Astrocyte (in vitro differentiated cells and primary cell): ENCODE measurements around the gene PFKL. TPM values are rescaled to one million over a fixed set of nuclear protein-coding genes. Genes with fewer than 3 reads are reported as not detected.
A peak's percentile ranks its signal among the peaks of the same experiment; 100 is the strongest.

ENCODE experiments used
- DNase-seq: peaks from one replicate; pipeline ENCODE4 v3.0.0-alpha.2; 2010; ENCODE audit warnings: low read depth
- FAIRE-seq: peaks from 2 replicates; lab custom pipeline; 2011; peaks lifted over from hg19 to GRCh38; lab: Jason Lieb, UNC
- H2AFZ ChIP-seq: 2 replicates; pipeline ENCODE4 v1.6.0; 2012; ENCODE audit warnings: low read depth, low read length, inconsistent platforms
- H3K27ac ChIP-seq: 2 replicates; pipeline ENCODE4 v1.5.1; 2011; ENCODE audit warnings: low read depth, low read length, inconsistent platforms
- H3K27me3 ChIP-seq: 2 replicates; pipeline ENCODE4 v1.6.0; 2011; ENCODE audit warnings: low read length, inconsistent platforms; ENCODE audit not compliant: insufficient read depth
- H3K36me3 ChIP-seq: 2 replicates; pipeline ENCODE4 v1.5.1; 2011; ENCODE audit warnings: low read length, inconsistent platforms; ENCODE audit not compliant: insufficient read depth
- H3K4me1 ChIP-seq: 2 replicates; pipeline ENCODE4 v1.5.1; 2011; ENCODE audit warnings: low read length, inconsistent platforms; ENCODE audit not compliant: insufficient read depth
- H3K4me2 ChIP-seq: 2 replicates; pipeline ENCODE4 v1.6.0; 2012; ENCODE audit warnings: low read length, inconsistent platforms
- H3K4me3 ChIP-seq: 2 replicates; pipeline ENCODE4 v1.5.1; 2011; ENCODE audit warnings: low read depth, mild to moderate bottlenecking, low read length, inconsistent platforms; ENCODE audit not compliant: insufficient read depth
- H3K79me2 ChIP-seq: 2 replicates; pipeline ENCODE4 v1.6.0; 2012; ENCODE audit warnings: mild to moderate bottlenecking, low read length, inconsistent platforms; ENCODE audit not compliant: insufficient read depth
- H3K9ac ChIP-seq: 2 replicates; pipeline ENCODE4 v1.6.0; 2012; ENCODE audit warnings: mild to moderate bottlenecking, low read length, inconsistent platforms
- H3K9me3 ChIP-seq: 2 replicates; pipeline ENCODE4 v1.5.1; 2012; ENCODE audit warnings: low read depth, mild to moderate bottlenecking, low read length, inconsistent platforms; ENCODE audit not compliant: insufficient read depth
- H4K20me1 ChIP-seq: 2 replicates; pipeline ENCODE4 v1.6.0; 2012; ENCODE audit warnings: low read length, inconsistent platforms; ENCODE audit not compliant: insufficient read depth
- H3K27ac Mint-ChIP-seq: one replicate; pipeline ENCODE4 v1.8.0; 2021; ENCODE audit warnings: mild to moderate bottlenecking, mixed read lengths; ENCODE audit not compliant: unreplicated experiment
- H3K27me3 Mint-ChIP-seq: one replicate; pipeline ENCODE4 v1.8.0; 2021; ENCODE audit warnings: low read depth, mixed read lengths; ENCODE audit not compliant: unreplicated experiment
- H3K36me3 Mint-ChIP-seq: one replicate; pipeline ENCODE4 v1.8.0; 2021; ENCODE audit warnings: low read depth, mixed read lengths; ENCODE audit not compliant: unreplicated experiment
- H3K4me1 Mint-ChIP-seq: one replicate; pipeline ENCODE4 v1.8.0; 2021; ENCODE audit warnings: low read depth, mixed read lengths; ENCODE audit not compliant: unreplicated experiment
- H3K4me3 Mint-ChIP-seq: one replicate; pipeline ENCODE4 v1.8.0; 2021; ENCODE audit warnings: mild to moderate bottlenecking, moderate library complexity, mixed read lengths; ENCODE audit not compliant: unreplicated experiment
- H3K9me3 Mint-ChIP-seq: one replicate; pipeline ENCODE4 v1.8.0; 2021; ENCODE audit warnings: mild to moderate bottlenecking, mixed read lengths; ENCODE audit not compliant: unreplicated experiment
- EZH2 ChIP-seq: IDR thresholded peaks from 2 replicates; pipeline ENCODE4 v1.6.1; 2012; ENCODE audit warnings: mild to moderate bottlenecking, low read length, inconsistent platforms; ENCODE audit not compliant: insufficient read depth
- total RNA-seq: library from RNA; stranded (reverse); gene quantifications from 2 replicates; pipeline ENCODE4 v1.2.1, GENCODE V29; 2021
- TF ChIP-seq, protein P1 (sequence below): IDR thresholded peaks from 2 replicates; pipeline ENCODE4 v1.5.1; 2011; ENCODE audit warnings: low read depth, mild to moderate bottlenecking, inconsistent platforms, low read length, moderate library complexity; ENCODE audit not compliant: insufficient read depth

Gene PFKL
- total RNA-seq, 1 donor from 2014 or later = 109 TPM

- H3K4me3 Mint-ChIP-seq = no peak overlapping the region
- H3K4me1 ChIP-seq = no peaks in the 10 kb centered on the region
- no peak overlapping the region for H2AFZ ChIP-seq
- no peaks in the 10 kb centered on the region for H3K79me2 ChIP-seq
- no peak for FAIRE-seq
- peaks cover 1% of the 10 kb centered on the region for H3K27me3 ChIP-seq
- TF ChIP-seq, protein P1, sequence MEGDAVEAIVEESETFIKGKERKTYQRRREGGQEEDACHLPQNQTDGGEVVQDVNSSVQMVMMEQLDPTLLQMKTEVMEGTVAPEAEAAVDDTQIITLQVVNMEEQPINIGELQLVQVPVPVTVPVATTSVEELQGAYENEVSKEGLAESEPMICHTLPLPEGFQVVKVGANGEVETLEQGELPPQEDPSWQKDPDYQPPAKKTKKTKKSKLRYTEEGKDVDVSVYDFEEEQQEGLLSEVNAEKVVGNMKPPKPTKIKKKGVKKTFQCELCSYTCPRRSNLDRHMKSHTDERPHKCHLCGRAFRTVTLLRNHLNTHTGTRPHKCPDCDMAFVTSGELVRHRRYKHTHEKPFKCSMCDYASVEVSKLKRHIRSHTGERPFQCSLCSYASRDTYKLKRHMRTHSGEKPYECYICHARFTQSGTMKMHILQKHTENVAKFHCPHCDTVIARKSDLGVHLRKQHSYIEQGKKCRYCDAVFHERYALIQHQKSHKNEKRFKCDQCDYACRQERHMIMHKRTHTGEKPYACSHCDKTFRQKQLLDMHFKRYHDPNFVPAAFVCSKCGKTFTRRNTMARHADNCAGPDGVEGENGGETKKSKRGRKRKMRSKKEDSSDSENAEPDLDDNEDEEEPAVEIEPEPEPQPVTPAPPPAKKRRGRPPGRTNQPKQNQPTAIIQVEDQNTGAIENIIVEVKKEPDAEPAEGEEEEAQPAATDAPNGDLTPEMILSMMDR = no peak
- TF ChIP-seq EZH2 = no peak
- H3K9ac ChIP-seq = no peak overlapping the region
- peaks cover 21% of the 10 kb centered on the region for H3K27me3 Mint-ChIP-seq
- no peak overlapping the region for H3K27ac Mint-ChIP-seq
- H3K27ac ChIP-seq = no peak overlapping the region
- H4K20me1 ChIP-seq = no peaks in the 10 kb centered on the region
- H3K36me3 Mint-ChIP-seq = no peaks in the 10 kb centered on the region
- H3K36me3 ChIP-seq = no peaks in the 10 kb centered on the region
- H3K9me3 ChIP-seq = no peaks in the 10 kb centered on the region
- no peak for DNase-seq
- H3K4me1 Mint-ChIP-seq = no peaks in the 10 kb centered on the region
- no peak overlapping the region for H3K4me2 ChIP-seq
- H3K4me3 ChIP-seq = no peak overlapping the region
- H3K9me3 Mint-ChIP-seq = no peaks in the 10 kb centered on the region
These were observed 15.9 kb upstream of the PFKL start for GRCh38 chr21:44283948-44284347.

DNA sequence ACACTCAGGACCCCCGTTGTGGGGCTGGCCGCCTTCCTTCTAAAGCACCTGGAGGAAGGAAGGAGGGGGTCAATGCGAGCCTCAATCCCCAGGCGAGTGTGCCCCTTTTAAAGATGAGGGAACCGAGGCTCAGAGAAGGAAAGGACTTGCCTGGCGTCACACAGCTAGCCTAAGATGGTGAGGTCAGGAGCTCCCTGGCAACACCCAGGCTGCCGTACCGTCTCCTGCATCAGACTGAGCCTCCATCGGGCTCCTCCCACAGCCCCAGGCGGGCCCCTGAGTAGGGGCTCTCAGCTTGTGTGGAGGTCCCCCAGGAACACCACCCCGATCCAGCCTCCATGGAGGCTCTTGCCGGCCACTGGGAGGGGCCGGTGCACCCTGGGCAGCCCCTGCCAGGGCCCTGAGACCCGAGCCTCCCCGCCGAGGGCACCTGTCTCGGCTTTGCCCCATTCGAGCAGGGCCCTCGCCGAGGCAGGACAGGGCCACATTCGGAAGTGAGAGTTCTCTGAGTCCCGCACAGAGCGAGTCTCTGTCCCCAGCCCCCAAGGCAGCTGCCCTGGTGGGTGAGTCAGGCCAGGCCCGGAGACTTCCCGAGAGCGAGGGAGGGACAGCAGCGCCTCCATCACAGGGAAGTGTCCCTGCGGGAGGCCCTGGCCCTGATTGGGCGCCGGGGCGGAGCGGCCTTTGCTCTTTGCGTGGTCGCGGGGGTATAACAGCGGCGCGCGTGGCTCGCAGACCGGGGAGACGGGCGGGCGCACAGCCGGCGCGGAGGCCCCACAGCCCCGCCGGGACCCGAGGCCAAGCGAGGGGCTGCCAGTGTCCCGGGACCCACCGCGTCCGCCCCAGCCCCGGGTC is 14.5 kb upstream of the PFKL start, which contains the start of gene AIRE:
TSS of gene AIRE (plus strand) at position 739 of the 855 bp plus-strand sequence. CDS start 131 bp downstream, outside the sequence.
- Histone ChIP-seq H3K4me2 (peak within 1 kb of the TSS; percentile 60), H3K4me3 (no peak within 1 kb of the TSS)

More for the DNA sequence above, 14.5 kb upstream of the PFKL start, which contains the start of gene AIRE:
- H3K27ac ChIP-seq = no peak within 1 kb of the TSS
- no peak within 1 kb of the TSS for H3K4me3 Mint-ChIP-seq
- FAIRE-seq (no peak), DNase-seq (no peak)
- H3K9me3 ChIP-seq = no peaks in the 10 kb centered on the region
- no peak within 1 kb of the TSS for H3K9ac ChIP-seq
- no peaks in the 10 kb centered on the region for H3K9me3 Mint-ChIP-seq
- no peaks in the 10 kb centered on the region for H3K79me2 ChIP-seq
- H3K27me3 Mint-ChIP-seq = peaks cover 27% of the 10 kb centered on the region
- no peak within 1 kb of the TSS for H3K27ac Mint-ChIP-seq
- H3K4me1 ChIP-seq = no peaks in the 10 kb centered on the region
- TF ChIP-seq EZH2 = peak; percentile 35
- TF ChIP-seq, protein P1 = no peak
- H2AFZ ChIP-seq = no peak within 1 kb of the TSS
- H3K27me3 ChIP-seq = peaks cover 2% of the 10 kb centered on the region
- H3K36me3 ChIP-seq = no peaks in the 10 kb centered on the region
- no peaks in the 10 kb centered on the region for H3K36me3 Mint-ChIP-seq
- H4K20me1 ChIP-seq = no peaks in the 10 kb centered on the region
- H3K4me1 Mint-ChIP-seq = no peaks in the 10 kb centered on the region
